Nephron (organoid): ENCODE data around the gene HOXC9.

Experiments
- H3K27ac Mint-ChIP-seq, 3 experiments: 2 replicates each; pipeline ENCODE4 v1.8.0; 2020; ENCODE audit warnings: mixed read lengths in 3 of 3, mild to moderate bottlenecking in 2 of 3, moderate library complexity in 1 of 3
- H3K27me3 Mint-ChIP-seq: 2 replicates; pipeline ENCODE4 v1.8.0; 2021; ENCODE audit warnings: low read depth, mild to moderate bottlenecking, moderate library complexity, mixed read lengths
- H3K36me3 Mint-ChIP-seq: 2 replicates; pipeline ENCODE4 v1.8.0; 2020; ENCODE audit warnings: low read depth, mixed read lengths
- H3K4me1 Mint-ChIP-seq: 2 replicates; pipeline ENCODE4 v1.8.0; 2020; ENCODE audit warnings: mixed read lengths
- H3K4me3 Mint-ChIP-seq, 3 experiments: 2 replicates each; pipeline ENCODE4 v1.8.0; 2020; ENCODE audit warnings: mild to moderate bottlenecking in 3 of 3, mixed read lengths in 3 of 3, moderate library complexity in 2 of 3
- H3K9me3 Mint-ChIP-seq: 2 replicates; pipeline ENCODE4 v1.8.0; 2020; ENCODE audit warnings: mixed read lengths
- CTCF ChIP-seq, 3 experiments: fragments of 200-600 bp; sonication (generic); IDR thresholded peaks; one replicate each; pipeline ENCODE4 v1.5.0; 2021; ENCODE audit warnings: antibody characterized with exemption in 3 of 3; ENCODE audit not compliant: unreplicated experiment in 3 of 3

Gene HOXC9

GRCh38 chr12:54017027-54017788 is 17.2 kb downstream of the HOXC9 start:
- H3K4me1 Mint-ChIP-seq, result peaks cover 62% of the 10 kb centered on the region
- H3K4me3 Mint-ChIP-seq, result peak overlapping the region; percentile 85 to 90 (median 89)
- H3K27me3 Mint-ChIP-seq, result peaks cover 23% of the 10 kb centered on the region
- peak overlapping the region; percentile 93 to 97 (median 95) for H3K27ac Mint-ChIP-seq
- no peaks in the 10 kb centered on the region for H3K9me3 Mint-ChIP-seq
- peaks cover 3% of the 10 kb centered on the region for H3K36me3 Mint-ChIP-seq
- TF ChIP-seq CTCF (IDR thresholded peaks at IDR 0.05; ENCODE audit: unreplicated experiment in 3 of 3), result no peak

- H3K27me3 Mint-ChIP-seq, result peaks cover 23% of the 10 kb centered on the region
- H3K9me3 Mint-ChIP-seq, result no peaks in the 10 kb centered on the region
- H3K36me3 Mint-ChIP-seq, result peaks cover 3% of the 10 kb centered on the region
- TF ChIP-seq CTCF (IDR thresholded peaks at IDR 0.05; ENCODE audit: unreplicated experiment in 3 of 3), result no peak
- H3K27ac Mint-ChIP-seq, result peak overlapping the region; percentile 93 to 97 (median 95)
- peaks cover 62% of the 10 kb centered on the region for H3K4me1 Mint-ChIP-seq
- H3K4me3 Mint-ChIP-seq, result peak overlapping the region; percentile 85 to 90 (median 89)
These were observed 18.0 kb downstream of the HOXC9 start for GRCh38 chr12:54017878-54018467.

- Mint-ChIP-seq H3K4me3 (peak overlapping the region; percentile 85 to 90 (median 89)), H3K4me1 (peaks cover 62% of the 10 kb centered on the region), H3K9me3 (no peaks in the 10 kb centered on the region), H3K27me3 (peaks cover 18% of the 10 kb centered on the region), H3K36me3 (peaks cover 3% of the 10 kb centered on the region), H3K27ac (peak overlapping the region; percentile 93 to 97 (median 95))
- no peak for TF ChIP-seq CTCF (IDR thresholded peaks at IDR 0.05; ENCODE audit: unreplicated experiment in 3 of 3)
These were observed 18.6 kb downstream of the HOXC9 start for GRCh38 chr12:54018468-54018984.

GRCh38 chr12:54019091-54019811 is 19.3 kb downstream of the HOXC9 start:
- H3K9me3 Mint-ChIP-seq, result no peaks in the 10 kb centered on the region
- peaks cover 3% of the 10 kb centered on the region for H3K36me3 Mint-ChIP-seq
- H3K4me3 Mint-ChIP-seq, result peak overlapping the region; percentile 85 to 90 (median 89)
- peaks cover 19% of the 10 kb centered on the region for H3K27me3 Mint-ChIP-seq
- H3K4me1 Mint-ChIP-seq, result peaks cover 63% of the 10 kb centered on the region
- no peak for TF ChIP-seq CTCF (IDR thresholded peaks at IDR 0.05; ENCODE audit: unreplicated experiment in 3 of 3)
- peak overlapping the region; percentile 95 to 98 (median 97) for H3K27ac Mint-ChIP-seq

GRCh38 chr12:54019924-54020590 is 20.1 kb downstream of the HOXC9 start:
- H3K4me1 Mint-ChIP-seq, result peaks cover 63% of the 10 kb centered on the region
- H3K27ac Mint-ChIP-seq, result peak overlapping the region; percentile 95 to 98 (median 97)
- TF ChIP-seq CTCF (IDR thresholded peaks at IDR 0.05; ENCODE audit: unreplicated experiment in 3 of 3), result no peak
- peaks cover 3% of the 10 kb centered on the region for H3K36me3 Mint-ChIP-seq
- no peaks in the 10 kb centered on the region for H3K9me3 Mint-ChIP-seq
- H3K4me3 Mint-ChIP-seq, result peak overlapping the region; percentile 85 to 90 (median 89)
- H3K27me3 Mint-ChIP-seq, result peaks cover 11% of the 10 kb centered on the region
